GM18502 (cell line): ENCODE data around the gene SMIM14.
"Not testable (repeated sequence)": the region's sequence is repeated elsewhere in the genome, so short reads cannot be mapped to it uniquely, and the experiment has no call there.

ENCODE experiments used
- ATAC-seq: cut with Tn5 transposase; IDR thresholded peaks from one replicate; pipeline ENCODE4 v1.9.1; 2021; ENCODE audit warnings: mild to moderate bottlenecking; ENCODE audit not compliant: unreplicated experiment, poor library complexity

Gene SMIM14

GRCh38 chr4:39542611-39543012 lies 96.1 kb downstream of the SMIM14 start:
- ATAC-seq: no peak

GRCh38 chr4:39541987-39542610 lies 96.6 kb downstream of the SMIM14 start:
- ATAC-seq: no peak

GRCh38 chr4:39539089-39539611 lies 99.5 kb downstream of the SMIM14 start:
- ATAC-seq: no peak

GRCh38 chr4:39533541-39533940 lies 105.1 kb downstream of the SMIM14 start:
- no peak for ATAC-seq

GRCh38 chr4:39532237-39532636 lies 106.4 kb downstream of the SMIM14 start:
- ATAC-seq: not testable (repeated sequence)

- ATAC-seq: no peak
Measured at GRCh38 chr4:39530682-39531081, 108.0 kb downstream of the SMIM14 start.

GRCh38 chr4:39529534-39529933 lies 109.1 kb downstream of the SMIM14 start:
- no peak for ATAC-seq

- ATAC-seq: no peak
Measured at GRCh38 chr4:39528061-39528465, 110.6 kb downstream of the SMIM14 start.

GRCh38 chr4:39527296-39528060 lies 111.2 kb downstream of the SMIM14 start, which contains the start of gene UGDH:
Gene UGDH (minus strand): TSS chr4:39527439. CDS start chr4:39521512, 5,927 bp downstream.
- ATAC-seq: peak; percentile 97

GRCh38 chr4:39526765-39527295 lies 111.8 kb downstream of the SMIM14 start:
- peak; percentile 33 for ATAC-seq

- ATAC-seq: no peak
Measured at GRCh38 chr4:39525822-39526690, 112.6 kb downstream of the SMIM14 start.

- ATAC-seq: no peak
Measured at GRCh38 chr4:39524161-39524957, 114.3 kb downstream of the SMIM14 start.

GRCh38 chr4:39522068-39522467 lies 116.6 kb downstream of the SMIM14 start:
- no peak for ATAC-seq

- no peak for ATAC-seq
Measured at GRCh38 chr4:39521253-39521919, 117.3 kb downstream of the SMIM14 start.

- no peak for ATAC-seq
Measured at GRCh38 chr4:39518484-39518883, 120.2 kb downstream of the SMIM14 start.

- no peak for ATAC-seq
Measured at GRCh38 chr4:39516407-39516966, 122.2 kb downstream of the SMIM14 start.

- not testable (repeated sequence) for ATAC-seq
Measured at GRCh38 chr4:39515669-39516401, 122.8 kb downstream of the SMIM14 start.

- no peak for ATAC-seq
Measured at GRCh38 chr4:39514888-39515401, 123.7 kb downstream of the SMIM14 start.
